EH (cell line): ENCODE measurements around the gene TRIM42.
A peak's percentile ranks its signal among the peaks of the same experiment; 100 is the strongest.

Experiments used
- DNase-seq: peaks from one replicate; pipeline ENCODE4 v3.0.0-alpha.2; 2015; ENCODE audit warnings: low read depth

Gene TRIM42

GRCh38 chr3:140710711-140711389 is 33.0 kb downstream of the TRIM42 start:
- DNase-seq: no peak

GRCh38 chr3:140711390-140712035 is 33.6 kb downstream of the TRIM42 start:
- DNase-seq: no peak

GRCh38 chr3:140712301-140712700 is 34.4 kb downstream of the TRIM42 start:
- DNase-seq: no peak

- DNase-seq: no peak
These were observed 37.2 kb downstream of the TRIM42 start for GRCh38 chr3:140715035-140715434.

GRCh38 chr3:140717921-140718320 is 40.1 kb downstream of the TRIM42 start:
- DNase-seq: no peak

GRCh38 chr3:140719841-140720614 is 42.2 kb downstream of the TRIM42 start:
- no peak for DNase-seq

- DNase-seq: no peak
These were observed 45.7 kb downstream of the TRIM42 start for GRCh38 chr3:140723576-140723975.

GRCh38 chr3:140724856-140725812 is 47.3 kb downstream of the TRIM42 start:
- DNase-seq: no peak

GRCh38 chr3:140726066-140726465 is 48.2 kb downstream of the TRIM42 start:
- no peak for DNase-seq

- no peak for DNase-seq
These were observed 50.0 kb downstream of the TRIM42 start for GRCh38 chr3:140727886-140728285.

- no peak for DNase-seq
These were observed 53.7 kb downstream of the TRIM42 start for GRCh38 chr3:140731440-140732119.

GRCh38 chr3:140733623-140734022 is 55.8 kb downstream of the TRIM42 start:
- no peak for DNase-seq

GRCh38 chr3:140736863-140737460 is 59.1 kb downstream of the TRIM42 start:
- peak; percentile 23 for DNase-seq

GRCh38 chr3:140742116-140742515 is 64.3 kb downstream of the TRIM42 start:
- DNase-seq: no peak

- no peak for DNase-seq
These were observed 70.3 kb downstream of the TRIM42 start for GRCh38 chr3:140748171-140748570.

- no peak for DNase-seq
These were observed 71.0 kb downstream of the TRIM42 start for GRCh38 chr3:140748903-140749302.
